ENCODE data around the gene GGPS1. TPM values are rescaled to one million over a fixed set of nuclear protein-coding genes. Genes with fewer than 3 reads are reported as not detected.

GGPS1 gene
- total RNA-seq, 2 experiments from 2014 or later, result 21.9 to 30.8 TPM

DNA sequence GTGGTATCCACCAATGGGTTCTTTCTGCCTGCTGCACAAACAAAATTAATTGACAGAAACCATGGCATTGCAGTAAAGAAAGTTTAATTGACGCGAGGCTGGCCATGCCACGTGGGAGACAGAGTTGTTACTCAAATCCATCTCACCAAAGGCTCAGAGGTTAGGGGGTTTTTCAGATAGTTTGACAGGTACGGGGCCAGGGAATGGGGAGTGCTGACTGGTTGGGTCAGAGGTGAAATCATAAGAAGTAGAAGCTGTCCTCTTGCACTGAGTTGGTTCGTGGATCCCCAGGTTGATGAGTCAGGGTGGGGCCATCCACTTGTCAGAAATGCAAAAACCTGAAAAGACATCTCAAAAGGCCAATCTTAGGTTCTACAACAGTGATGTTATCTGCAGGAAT lies 37.9 kb downstream of the GGPS1 start:
- no peak for TF ChIP-seq EZH2phosphoT487 (IDR thresholded peaks at IDR 0.05; ENCODE audit: borderline replicate concordance, low read depth, low read length)
- TF ChIP-seq, protein P1, sequence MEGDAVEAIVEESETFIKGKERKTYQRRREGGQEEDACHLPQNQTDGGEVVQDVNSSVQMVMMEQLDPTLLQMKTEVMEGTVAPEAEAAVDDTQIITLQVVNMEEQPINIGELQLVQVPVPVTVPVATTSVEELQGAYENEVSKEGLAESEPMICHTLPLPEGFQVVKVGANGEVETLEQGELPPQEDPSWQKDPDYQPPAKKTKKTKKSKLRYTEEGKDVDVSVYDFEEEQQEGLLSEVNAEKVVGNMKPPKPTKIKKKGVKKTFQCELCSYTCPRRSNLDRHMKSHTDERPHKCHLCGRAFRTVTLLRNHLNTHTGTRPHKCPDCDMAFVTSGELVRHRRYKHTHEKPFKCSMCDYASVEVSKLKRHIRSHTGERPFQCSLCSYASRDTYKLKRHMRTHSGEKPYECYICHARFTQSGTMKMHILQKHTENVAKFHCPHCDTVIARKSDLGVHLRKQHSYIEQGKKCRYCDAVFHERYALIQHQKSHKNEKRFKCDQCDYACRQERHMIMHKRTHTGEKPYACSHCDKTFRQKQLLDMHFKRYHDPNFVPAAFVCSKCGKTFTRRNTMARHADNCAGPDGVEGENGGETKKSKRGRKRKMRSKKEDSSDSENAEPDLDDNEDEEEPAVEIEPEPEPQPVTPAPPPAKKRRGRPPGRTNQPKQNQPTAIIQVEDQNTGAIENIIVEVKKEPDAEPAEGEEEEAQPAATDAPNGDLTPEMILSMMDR (conservative IDR thresholded peaks at IDR 0.05; ENCODE audit: low read length), result no peak
- Histone ChIP-seq H3K9me2 (ENCODE audit: insufficient read depth, low read length) (no peaks in the 10 kb centered on the region), H3K36me3 (ENCODE audit: insufficient read depth, low read length) (no peaks in the 10 kb centered on the region), H3K79me2 (ENCODE audit: insufficient read depth, low read depth, low read length) (peaks cover 9% of the 10 kb centered on the region; the same call in 1 of the 2 replicates), H3K4me1 (ENCODE audit: insufficient read depth, low read length, poor library complexity, severe bottlenecking) (peaks cover 10% of the 10 kb centered on the region), H3K9me3 (ENCODE audit: low read length) (no peaks in the 10 kb centered on the region), H3K27ac (ENCODE audit: low read depth, low read length, poor library complexity, severe bottlenecking) (no peak overlapping the region), H2AFZ (ENCODE audit: low read length) (peak overlapping the region; percentile 89), H3K4me3 (ENCODE audit: low read depth, low read length, poor library complexity, severe bottlenecking) (peak overlapping the region; percentile 86), H3K4me2 (ENCODE audit: low read length) (peak overlapping the region; percentile 70), H4K20me1 (ENCODE audit: insufficient read depth, low read length) (no peaks in the 10 kb centered on the region)
- intact Hi-C loops (cut with micrococcal nuclease; ENCODE audit: unreplicated experiment), result no loop called here
- no peak for DNase-seq (ENCODE audit: low spot score)
- POLR2A ChIA-PET, result interaction anchor here (1.1 kb wide), 1 partner anchor 35 kb away, joined by 3 read pairs; no protein-coding TSS in a partner anchor
- no TSS peak for BruUV-seq (replicated peaks)
- CTCF ChIA-PET (ENCODE audit: unreplicated experiment), result interaction anchor here (1.0 kb wide), 1 partner anchor 10 kb away, joined by 3 read pairs; no protein-coding TSS in a partner anchor

DNA sequence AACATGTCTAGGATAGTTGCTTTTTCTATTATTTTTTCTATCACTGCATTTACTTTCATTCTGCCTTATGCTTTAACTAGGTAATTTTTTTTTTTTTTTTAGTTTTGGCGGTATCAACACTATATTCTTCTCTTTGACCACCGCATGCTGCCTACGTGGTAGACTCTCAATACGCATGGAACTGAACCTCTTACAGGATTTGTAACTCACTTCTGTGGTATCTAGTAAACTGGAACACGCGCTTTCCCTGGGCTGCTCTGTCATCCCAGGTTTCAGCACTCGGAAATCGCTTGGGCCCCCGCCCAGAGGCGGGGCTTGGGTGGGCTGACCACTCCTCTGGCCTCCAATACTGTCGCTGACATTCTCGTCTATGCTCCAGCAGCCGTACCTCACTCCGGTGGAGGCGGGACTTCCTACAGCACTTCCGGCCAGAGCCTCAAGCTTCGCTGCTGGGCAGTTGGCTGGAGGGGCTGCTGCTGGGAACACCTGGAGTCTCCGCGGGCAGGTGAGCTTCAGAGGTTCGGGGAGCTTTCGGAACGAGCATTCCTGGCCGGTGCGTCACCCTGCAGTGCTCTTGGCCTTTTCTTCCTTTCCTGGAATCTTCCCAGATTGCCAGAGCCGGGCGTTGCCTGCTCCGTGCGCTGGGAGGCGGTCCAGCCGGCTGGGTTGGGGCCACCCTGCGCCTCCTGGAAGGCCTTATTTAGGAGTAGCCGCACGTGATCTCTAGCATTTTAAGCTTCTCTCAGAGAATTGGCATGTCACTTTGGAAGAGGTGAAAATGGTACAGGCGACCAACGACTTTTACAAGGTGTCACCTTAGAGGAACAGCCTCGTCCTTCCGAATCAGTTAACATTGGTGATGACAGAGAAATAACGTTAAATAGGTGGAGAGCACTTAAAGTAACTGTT lies 38.9 kb downstream of the GGPS1 start, which contains the start of gene TBCE:
Gene TBCE, plus strand, starts transcription at position 428 of the 909 bp plus-strand sequence. CDS start 12,623 bp downstream, outside the sequence.
- H3K9me3 ChIP-seq (ENCODE audit: low read length), result no peaks in the 10 kb centered on the region
- H3K36me3 ChIP-seq (ENCODE audit: insufficient read depth, low read length), result no peaks in the 10 kb centered on the region
- no peaks in the 10 kb centered on the region for H3K9me2 ChIP-seq (ENCODE audit: insufficient read depth, low read length)
- CTCF ChIA-PET (ENCODE audit: unreplicated experiment), result interaction anchor here (0.6 kb wide), 1 partner anchor 8 kb away, joined by 3 read pairs; no protein-coding TSS in a partner anchor
- no peak for TF ChIP-seq EZH2phosphoT487 (IDR thresholded peaks at IDR 0.05; ENCODE audit: borderline replicate concordance, low read depth, low read length)
- TF ChIP-seq, protein P1 (conservative IDR thresholded peaks at IDR 0.05; ENCODE audit: low read length), result no peak
- H3K4me1 ChIP-seq (ENCODE audit: insufficient read depth, low read length, poor library complexity, severe bottlenecking), result peaks cover 10% of the 10 kb centered on the region
- intact Hi-C loops (cut with micrococcal nuclease; ENCODE audit: unreplicated experiment), result no loop called here
- POLR2A ChIA-PET, result interaction anchor here (0.5 to 1.3 kb wide), 7 partner anchors 9 to 245 kb away, joined by 3 to 6 read pairs (median 3); no protein-coding TSS in a partner anchor
- H3K27ac ChIP-seq (ENCODE audit: low read depth, low read length, poor library complexity, severe bottlenecking), result peak within 1 kb of the TSS; percentile 27
- H3K4me2 ChIP-seq (ENCODE audit: low read length), result peak within 1 kb of the TSS; percentile 70
- H2AFZ ChIP-seq (ENCODE audit: low read length), result peak within 1 kb of the TSS; percentile 89
- peaks cover 9% of the 10 kb centered on the region; the same call in 1 of the 2 replicates for H3K79me2 ChIP-seq (ENCODE audit: insufficient read depth, low read depth, low read length)
- DNase-seq (ENCODE audit: low spot score), result peak; percentile 95
- no peaks in the 10 kb centered on the region for H4K20me1 ChIP-seq (ENCODE audit: insufficient read depth, low read length)
- BruUV-seq (replicated peaks), result TSS peak; percentile 75
- peak within 1 kb of the TSS; percentile 86 for H3K4me3 ChIP-seq (ENCODE audit: low read depth, low read length, poor library complexity, severe bottlenecking)
